GM18868 (cell line): Measurements from ENCODE around the gene PMAIP1.
A peak's percentile ranks its signal among the peaks of the same experiment; 100 is the strongest.

Source experiments
- ATAC-seq: cut with Tn5 transposase; IDR thresholded peaks from one replicate; pipeline ENCODE4 v1.9.1; 2021; ENCODE audit warnings: mild to moderate bottlenecking, moderate library complexity; ENCODE audit not compliant: unreplicated experiment

The PMAIP1 gene

GRCh38 chr18:59911600-59911999 lies 11.8 kb downstream of the PMAIP1 start:
- no peak for ATAC-seq

- ATAC-seq = no peak
Measured at GRCh38 chr18:59912007-59912550, 12.3 kb downstream of the PMAIP1 start.

GRCh38 chr18:59915606-59916005 lies 15.8 kb downstream of the PMAIP1 start:
- no peak for ATAC-seq

GRCh38 chr18:59916746-59917145 lies 16.9 kb downstream of the PMAIP1 start:
- ATAC-seq = no peak

GRCh38 chr18:59917422-59917821 lies 17.6 kb downstream of the PMAIP1 start:
- ATAC-seq = no peak

- ATAC-seq = peak; percentile 40
Measured at GRCh38 chr18:59918320-59918755, 18.5 kb downstream of the PMAIP1 start.

GRCh38 chr18:59918997-59919396 lies 19.2 kb downstream of the PMAIP1 start:
- ATAC-seq = no peak

- ATAC-seq = peak; percentile 50
Measured at GRCh38 chr18:59921384-59921891, 21.6 kb downstream of the PMAIP1 start.

- peak; percentile 31 for ATAC-seq
Measured at GRCh38 chr18:59923539-59924196, 23.9 kb downstream of the PMAIP1 start.

GRCh38 chr18:59926131-59926530 lies 26.3 kb downstream of the PMAIP1 start:
- no peak for ATAC-seq

- ATAC-seq = peak; percentile 81
Measured at GRCh38 chr18:59927246-59927825, 27.5 kb downstream of the PMAIP1 start.

GRCh38 chr18:59928201-59928600 lies 28.4 kb downstream of the PMAIP1 start:
- ATAC-seq = no peak

GRCh38 chr18:59929621-59930295 lies 30.0 kb downstream of the PMAIP1 start:
- ATAC-seq = no peak

- ATAC-seq = no peak
Measured at GRCh38 chr18:59932401-59932800, 32.6 kb downstream of the PMAIP1 start.

- no peak for ATAC-seq
Measured at GRCh38 chr18:59938676-59939075, 38.9 kb downstream of the PMAIP1 start.

- no peak for ATAC-seq
Measured at GRCh38 chr18:59939127-59939526, 39.3 kb downstream of the PMAIP1 start.

GRCh38 chr18:59940068-59940467 lies 40.3 kb downstream of the PMAIP1 start:
- ATAC-seq = no peak

GRCh38 chr18:59941331-59941730 lies 41.5 kb downstream of the PMAIP1 start:
- no peak for ATAC-seq

- ATAC-seq = no peak
Measured at GRCh38 chr18:59942601-59943000, 42.8 kb downstream of the PMAIP1 start.

- peak; percentile 55 for ATAC-seq
Measured at GRCh38 chr18:59945544-59945943, 45.7 kb downstream of the PMAIP1 start.

- no peak for ATAC-seq
Measured at GRCh38 chr18:59950215-59950944, 50.6 kb downstream of the PMAIP1 start.
